HL-60 (cell line): ENCODE measurements around the gene ANXA2.

Experiments
- DNase-seq, 2 experiments: peaks; one replicate each; pipeline ENCODE4 v3.0.0-alpha.2; 2010 to 2020; ENCODE audit warnings: low read depth in 1 of 2, low spot score in 1 of 2
- H3K27ac ChIP-seq: fragments of 250-450 bp; sonication (Bioruptor Pico); replicated peaks from 2 replicates; pipeline ENCODE4 v1.5.1; 2020; ENCODE audit warnings: mild to moderate bottlenecking, moderate library complexity
- H3K27me3 ChIP-seq: fragments of 250-450 bp; sonication (Bioruptor Pico); 2 replicates; pipeline ENCODE4 v1.5.1; 2021; ENCODE audit warnings: mild to moderate bottlenecking, moderate library complexity; ENCODE audit not compliant: insufficient read depth, poor library complexity, severe bottlenecking
- H3K4me3 ChIP-seq: replicated peaks from 2 replicates; pipeline ENCODE4 v1.5.1; 2011; ENCODE audit warnings: mild to moderate bottlenecking, control low read depth, low read length; ENCODE audit not compliant: insufficient read depth
- GABPA ChIP-seq: IDR thresholded peaks from 2 replicates; pipeline ENCODE4 v1.6.1; 2012; ENCODE audit warnings: low read depth
- POLR2AphosphoS5 ChIP-seq: IDR thresholded peaks from 2 replicates; pipeline ENCODE4 v1.6.1; 2012; ENCODE audit warnings: low read depth
- SPI1 ChIP-seq: IDR thresholded peaks from 2 replicates; pipeline ENCODE4 v1.6.1; 2012; ENCODE audit warnings: low read depth, mild to moderate bottlenecking, borderline replicate concordance
- TF ChIP-seq, protein P1 (sequence below): IDR thresholded peaks from 2 replicates; pipeline ENCODE4 v1.6.1; 2012; ENCODE audit warnings: low read depth; ENCODE audit not compliant: insufficient replicate concordance
- TF ChIP-seq, protein P2 (sequence below): IDR thresholded peaks from one replicate; pipeline ENCODE4 v1.5.1; 2011; ENCODE audit warnings: low read length, control low read depth, inconsistent platforms; ENCODE audit not compliant: insufficient read depth

The ANXA2 gene

DNA sequence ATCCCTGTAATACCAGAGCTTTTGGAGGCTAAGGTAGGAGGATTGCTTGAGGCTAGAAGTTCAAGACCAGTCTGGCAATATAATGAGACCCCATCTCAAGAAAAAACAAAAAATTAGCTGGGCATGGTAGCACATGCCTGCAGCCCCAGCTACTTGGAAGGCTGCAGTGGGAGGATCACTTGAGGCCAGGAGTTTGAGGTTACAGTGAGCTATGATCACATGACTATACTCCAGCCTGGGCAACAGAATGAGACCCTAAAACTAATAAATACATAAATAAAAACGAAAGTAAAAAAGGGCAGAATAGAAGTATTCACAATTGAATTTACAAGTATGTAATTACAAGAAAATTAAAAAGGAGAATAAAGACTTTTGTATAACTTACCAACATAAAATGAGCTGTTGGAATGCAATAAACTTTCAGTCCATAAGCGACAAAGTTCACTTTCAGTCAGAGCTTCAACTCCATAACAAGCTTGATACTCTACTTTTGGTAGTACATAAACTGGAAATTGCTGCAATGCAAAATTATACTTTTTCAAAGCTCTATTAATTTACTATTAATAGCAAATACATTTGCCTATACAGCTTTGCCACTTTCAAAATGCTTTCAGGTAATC lies 44.4 kb upstream of the ANXA2 start:
- no peak for DNase-seq
- H3K4me3 ChIP-seq = no peak overlapping the region
- no peak overlapping the region for H3K27ac ChIP-seq
- TF ChIP-seq, protein P1, sequence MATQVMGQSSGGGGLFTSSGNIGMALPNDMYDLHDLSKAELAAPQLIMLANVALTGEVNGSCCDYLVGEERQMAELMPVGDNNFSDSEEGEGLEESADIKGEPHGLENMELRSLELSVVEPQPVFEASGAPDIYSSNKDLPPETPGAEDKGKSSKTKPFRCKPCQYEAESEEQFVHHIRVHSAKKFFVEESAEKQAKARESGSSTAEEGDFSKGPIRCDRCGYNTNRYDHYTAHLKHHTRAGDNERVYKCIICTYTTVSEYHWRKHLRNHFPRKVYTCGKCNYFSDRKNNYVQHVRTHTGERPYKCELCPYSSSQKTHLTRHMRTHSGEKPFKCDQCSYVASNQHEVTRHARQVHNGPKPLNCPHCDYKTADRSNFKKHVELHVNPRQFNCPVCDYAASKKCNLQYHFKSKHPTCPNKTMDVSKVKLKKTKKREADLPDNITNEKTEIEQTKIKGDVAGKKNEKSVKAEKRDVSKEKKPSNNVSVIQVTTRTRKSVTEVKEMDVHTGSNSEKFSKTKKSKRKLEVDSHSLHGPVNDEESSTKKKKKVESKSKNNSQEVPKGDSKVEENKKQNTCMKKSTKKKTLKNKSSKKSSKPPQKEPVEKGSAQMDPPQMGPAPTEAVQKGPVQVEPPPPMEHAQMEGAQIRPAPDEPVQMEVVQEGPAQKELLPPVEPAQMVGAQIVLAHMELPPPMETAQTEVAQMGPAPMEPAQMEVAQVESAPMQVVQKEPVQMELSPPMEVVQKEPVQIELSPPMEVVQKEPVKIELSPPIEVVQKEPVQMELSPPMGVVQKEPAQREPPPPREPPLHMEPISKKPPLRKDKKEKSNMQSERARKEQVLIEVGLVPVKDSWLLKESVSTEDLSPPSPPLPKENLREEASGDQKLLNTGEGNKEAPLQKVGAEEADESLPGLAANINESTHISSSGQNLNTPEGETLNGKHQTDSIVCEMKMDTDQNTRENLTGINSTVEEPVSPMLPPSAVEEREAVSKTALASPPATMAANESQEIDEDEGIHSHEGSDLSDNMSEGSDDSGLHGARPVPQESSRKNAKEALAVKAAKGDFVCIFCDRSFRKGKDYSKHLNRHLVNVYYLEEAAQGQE = no peak
- TF ChIP-seq POLR2AphosphoS5 (no peak), GABPA (no peak), SPI1 (no peak)
- TF ChIP-seq, protein P2, sequence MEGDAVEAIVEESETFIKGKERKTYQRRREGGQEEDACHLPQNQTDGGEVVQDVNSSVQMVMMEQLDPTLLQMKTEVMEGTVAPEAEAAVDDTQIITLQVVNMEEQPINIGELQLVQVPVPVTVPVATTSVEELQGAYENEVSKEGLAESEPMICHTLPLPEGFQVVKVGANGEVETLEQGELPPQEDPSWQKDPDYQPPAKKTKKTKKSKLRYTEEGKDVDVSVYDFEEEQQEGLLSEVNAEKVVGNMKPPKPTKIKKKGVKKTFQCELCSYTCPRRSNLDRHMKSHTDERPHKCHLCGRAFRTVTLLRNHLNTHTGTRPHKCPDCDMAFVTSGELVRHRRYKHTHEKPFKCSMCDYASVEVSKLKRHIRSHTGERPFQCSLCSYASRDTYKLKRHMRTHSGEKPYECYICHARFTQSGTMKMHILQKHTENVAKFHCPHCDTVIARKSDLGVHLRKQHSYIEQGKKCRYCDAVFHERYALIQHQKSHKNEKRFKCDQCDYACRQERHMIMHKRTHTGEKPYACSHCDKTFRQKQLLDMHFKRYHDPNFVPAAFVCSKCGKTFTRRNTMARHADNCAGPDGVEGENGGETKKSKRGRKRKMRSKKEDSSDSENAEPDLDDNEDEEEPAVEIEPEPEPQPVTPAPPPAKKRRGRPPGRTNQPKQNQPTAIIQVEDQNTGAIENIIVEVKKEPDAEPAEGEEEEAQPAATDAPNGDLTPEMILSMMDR = no peak
- no peaks in the 10 kb centered on the region for H3K27me3 ChIP-seq

DNA sequence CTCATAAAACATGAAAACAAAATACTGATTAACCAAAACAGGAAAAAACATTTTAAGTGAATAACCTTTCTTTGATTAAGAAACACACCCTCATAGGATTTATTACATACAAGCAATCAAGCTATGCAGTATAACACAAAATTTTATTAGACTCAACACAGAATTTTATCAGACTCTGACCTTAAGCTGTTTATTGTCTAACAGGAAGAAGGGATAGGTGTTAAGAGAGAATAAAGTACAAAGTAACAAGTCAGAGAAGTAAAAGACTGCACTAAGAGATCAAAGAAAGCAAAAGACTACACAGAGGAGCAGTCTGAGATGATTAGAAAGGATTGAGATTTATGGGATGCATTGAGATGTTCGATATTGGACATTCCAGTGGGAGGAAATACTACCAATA lies 43.5 kb upstream of the ANXA2 start:
- TF ChIP-seq SPI1 (no peak), POLR2AphosphoS5 (no peak), GABPA (no peak)
- TF ChIP-seq, protein P1 = no peak
- TF ChIP-seq, protein P2 = no peak
- no peaks in the 10 kb centered on the region for H3K27me3 ChIP-seq
- no peak overlapping the region for H3K27ac ChIP-seq
- no peak for DNase-seq
- H3K4me3 ChIP-seq = no peak overlapping the region

DNA sequence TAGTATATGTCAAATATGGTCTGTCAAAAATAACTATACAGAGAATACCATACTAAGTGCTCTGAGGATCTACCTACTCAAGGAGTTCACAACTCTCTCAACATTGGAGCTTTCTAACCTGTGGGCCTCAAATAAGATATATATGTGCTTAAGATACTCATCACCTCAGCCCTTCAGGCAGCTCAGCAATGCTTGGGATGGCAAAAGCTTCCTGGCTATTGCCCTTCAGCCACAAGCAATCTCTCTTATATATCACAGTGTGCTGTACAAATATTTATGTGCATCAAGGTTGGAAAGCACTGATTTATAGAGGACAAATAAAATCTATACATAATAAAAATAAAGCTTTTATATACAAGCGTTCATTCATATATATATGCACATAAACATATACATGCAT lies 40.9 kb upstream of the ANXA2 start:
- no peaks in the 10 kb centered on the region for H3K27me3 ChIP-seq
- no peak overlapping the region for H3K27ac ChIP-seq
- DNase-seq = no peak
- TF ChIP-seq, protein P2 = no peak
- no peak for TF ChIP-seq POLR2AphosphoS5
- TF ChIP-seq, protein P1 = no peak
- no peak for TF ChIP-seq SPI1
- no peak for TF ChIP-seq GABPA
- no peak overlapping the region for H3K4me3 ChIP-seq
